HEK293 (cell line): Measurements from ENCODE around the gene ZNF76.

Experiments
- KLF9 ChIP-seq: fragments of 450-650 bp; formaldehyde crosslinking; IDR thresholded peaks from 2 replicates; pipeline ENCODE4 v1.5.1; 2016; ENCODE audit warnings: missing biosample characterization, missing genetic modification characterization, low read depth
- SP2 ChIP-seq: fragments of 450-650 bp; formaldehyde crosslinking; IDR thresholded peaks from 2 replicates; pipeline ENCODE4 v1.5.1; 2016; ENCODE audit warnings: missing biosample characterization, missing genetic modification characterization
- YY1 ChIP-seq: fragments of 450-650 bp; formaldehyde crosslinking; IDR thresholded peaks from 2 replicates; pipeline ENCODE4 v1.5.1; 2018; ENCODE audit warnings: missing biosample characterization, missing genetic modification characterization
- ZBTB8A ChIP-seq: fragments of 450-650 bp; formaldehyde crosslinking; IDR thresholded peaks from 2 replicates; pipeline ENCODE4 v1.5.1; 2016; ENCODE audit warnings: missing biosample characterization, missing genetic modification characterization
- ZNF138 ChIP-seq: fragments of 450-650 bp; formaldehyde crosslinking; IDR thresholded peaks from 2 replicates; pipeline ENCODE4 v1.5.1; 2016; ENCODE audit warnings: missing biosample characterization, missing genetic modification characterization, borderline replicate concordance
- ZNF2 ChIP-seq: fragments of 450-650 bp; formaldehyde crosslinking; IDR thresholded peaks from 2 replicates; pipeline ENCODE4 v1.5.1; 2016; ENCODE audit warnings: missing biosample characterization, missing genetic modification characterization
- ZNF335 ChIP-seq: fragments of 450-650 bp; formaldehyde crosslinking; conservative IDR thresholded peaks from 2 replicates; pipeline ENCODE4 v1.5.1; 2016; ENCODE audit warnings: missing biosample characterization, missing genetic modification characterization
- TF ChIP-seq, protein P1 (sequence below): fragments of 450-650 bp; formaldehyde crosslinking; IDR thresholded peaks from 2 replicates; pipeline ENCODE4 v1.5.1; 2016; ENCODE audit warnings: missing biosample characterization, missing genetic modification characterization
- TF ChIP-seq, protein P2 (sequence below): fragments of 450-650 bp; formaldehyde crosslinking; IDR thresholded peaks from 2 replicates; pipeline ENCODE4 v1.5.1; 2016; ENCODE audit warnings: missing biosample characterization, missing genetic modification characterization
- TF ChIP-seq, protein P3 (sequence below): fragments of 450-650 bp; formaldehyde crosslinking; IDR thresholded peaks from 2 replicates; pipeline ENCODE4 v1.5.1; 2016; ENCODE audit warnings: missing biosample characterization, missing genetic modification characterization
- TF ChIP-seq, protein P4 (sequence below): fragments of 450-650 bp; formaldehyde crosslinking; IDR thresholded peaks from 2 replicates; pipeline ENCODE4 v1.5.1; 2016; ENCODE audit warnings: missing biosample characterization, missing genetic modification characterization
- TF ChIP-seq, protein P5 (sequence below): fragments of 450-650 bp; formaldehyde crosslinking; IDR thresholded peaks from 2 replicates; pipeline ENCODE4 v1.5.1; 2016; ENCODE audit warnings: missing biosample characterization, missing genetic modification characterization

DNA sequence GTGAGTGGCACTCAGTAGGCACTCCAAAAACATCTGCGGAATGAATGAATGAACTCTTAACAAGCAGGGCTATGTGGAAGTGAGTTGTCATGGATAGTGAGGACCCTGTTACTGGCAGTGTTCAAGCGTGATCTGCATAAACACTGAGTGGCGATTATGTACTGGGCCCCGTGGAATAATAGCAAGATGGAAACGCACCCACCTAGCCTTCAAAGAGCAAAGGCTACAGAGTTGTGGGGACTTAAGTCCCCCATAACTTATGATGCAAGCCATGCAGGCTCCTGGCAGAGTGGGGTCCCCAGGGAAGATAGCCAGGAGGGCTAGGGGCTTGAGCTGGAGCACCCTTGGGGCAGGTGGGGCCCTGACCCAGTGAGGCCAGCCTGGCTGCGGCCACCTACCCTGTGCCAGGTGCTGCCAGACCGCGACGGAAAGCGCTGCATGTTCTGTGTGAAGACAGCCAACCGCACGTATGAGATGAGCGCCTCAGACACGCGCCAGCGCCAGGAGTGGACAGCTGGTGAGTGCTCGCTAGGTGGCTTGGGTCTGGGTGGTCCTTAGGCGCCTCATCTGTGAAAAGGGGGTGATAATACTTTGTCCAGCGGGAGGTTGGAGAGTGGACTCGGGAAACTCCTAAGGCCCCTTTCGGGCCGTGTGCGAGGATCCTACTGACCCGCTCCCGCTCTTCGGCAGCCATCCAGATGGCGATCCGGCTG is 58.1 kb downstream of the ZNF76 start:
- TF ChIP-seq, protein P1, sequence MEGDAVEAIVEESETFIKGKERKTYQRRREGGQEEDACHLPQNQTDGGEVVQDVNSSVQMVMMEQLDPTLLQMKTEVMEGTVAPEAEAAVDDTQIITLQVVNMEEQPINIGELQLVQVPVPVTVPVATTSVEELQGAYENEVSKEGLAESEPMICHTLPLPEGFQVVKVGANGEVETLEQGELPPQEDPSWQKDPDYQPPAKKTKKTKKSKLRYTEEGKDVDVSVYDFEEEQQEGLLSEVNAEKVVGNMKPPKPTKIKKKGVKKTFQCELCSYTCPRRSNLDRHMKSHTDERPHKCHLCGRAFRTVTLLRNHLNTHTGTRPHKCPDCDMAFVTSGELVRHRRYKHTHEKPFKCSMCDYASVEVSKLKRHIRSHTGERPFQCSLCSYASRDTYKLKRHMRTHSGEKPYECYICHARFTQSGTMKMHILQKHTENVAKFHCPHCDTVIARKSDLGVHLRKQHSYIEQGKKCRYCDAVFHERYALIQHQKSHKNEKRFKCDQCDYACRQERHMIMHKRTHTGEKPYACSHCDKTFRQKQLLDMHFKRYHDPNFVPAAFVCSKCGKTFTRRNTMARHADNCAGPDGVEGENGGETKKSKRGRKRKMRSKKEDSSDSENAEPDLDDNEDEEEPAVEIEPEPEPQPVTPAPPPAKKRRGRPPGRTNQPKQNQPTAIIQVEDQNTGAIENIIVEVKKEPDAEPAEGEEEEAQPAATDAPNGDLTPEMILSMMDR (tag by site-specific recombination), result no peak
- TF ChIP-seq, protein P2, sequence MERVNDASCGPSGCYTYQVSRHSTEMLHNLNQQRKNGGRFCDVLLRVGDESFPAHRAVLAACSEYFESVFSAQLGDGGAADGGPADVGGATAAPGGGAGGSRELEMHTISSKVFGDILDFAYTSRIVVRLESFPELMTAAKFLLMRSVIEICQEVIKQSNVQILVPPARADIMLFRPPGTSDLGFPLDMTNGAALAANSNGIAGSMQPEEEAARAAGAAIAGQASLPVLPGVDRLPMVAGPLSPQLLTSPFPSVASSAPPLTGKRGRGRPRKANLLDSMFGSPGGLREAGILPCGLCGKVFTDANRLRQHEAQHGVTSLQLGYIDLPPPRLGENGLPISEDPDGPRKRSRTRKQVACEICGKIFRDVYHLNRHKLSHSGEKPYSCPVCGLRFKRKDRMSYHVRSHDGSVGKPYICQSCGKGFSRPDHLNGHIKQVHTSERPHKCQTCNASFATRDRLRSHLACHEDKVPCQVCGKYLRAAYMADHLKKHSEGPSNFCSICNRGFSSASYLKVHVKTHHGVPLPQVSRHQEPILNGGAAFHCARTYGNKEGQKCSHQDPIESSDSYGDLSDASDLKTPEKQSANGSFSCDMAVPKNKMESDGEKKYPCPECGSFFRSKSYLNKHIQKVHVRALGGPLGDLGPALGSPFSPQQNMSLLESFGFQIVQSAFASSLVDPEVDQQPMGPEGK (tag by site-specific recombination), result no peak
- no peak for TF ChIP-seq SP2 (tag by site-specific recombination)
- TF ChIP-seq ZNF138, result no peak
- no peak for TF ChIP-seq ZNF335 (tag by site-specific recombination)
- TF ChIP-seq, protein P3, sequence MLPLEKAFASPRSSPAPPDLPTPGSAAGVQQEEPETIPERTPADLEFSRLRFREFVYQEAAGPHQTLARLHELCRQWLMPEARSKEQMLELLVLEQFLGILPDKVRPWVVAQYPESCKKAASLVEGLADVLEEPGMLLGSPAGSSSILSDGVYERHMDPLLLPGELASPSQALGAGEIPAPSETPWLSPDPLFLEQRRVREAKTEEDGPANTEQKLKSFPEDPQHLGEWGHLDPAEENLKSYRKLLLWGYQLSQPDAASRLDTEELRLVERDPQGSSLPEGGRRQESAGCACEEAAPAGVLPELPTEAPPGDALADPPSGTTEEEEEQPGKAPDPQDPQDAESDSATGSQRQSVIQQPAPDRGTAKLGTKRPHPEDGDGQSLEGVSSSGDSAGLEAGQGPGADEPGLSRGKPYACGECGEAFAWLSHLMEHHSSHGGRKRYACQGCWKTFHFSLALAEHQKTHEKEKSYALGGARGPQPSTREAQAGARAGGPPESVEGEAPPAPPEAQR (tag by site-specific recombination), result no peak
- TF ChIP-seq ZBTB8A (tag by site-specific recombination), result no peak
- TF ChIP-seq KLF9 (tag by site-specific recombination), result no peak
- no peak for TF ChIP-seq YY1 (tag by site-specific recombination)
- no peak for TF ChIP-seq ZNF2 (tag by site-specific recombination)
- TF ChIP-seq, protein P4, sequence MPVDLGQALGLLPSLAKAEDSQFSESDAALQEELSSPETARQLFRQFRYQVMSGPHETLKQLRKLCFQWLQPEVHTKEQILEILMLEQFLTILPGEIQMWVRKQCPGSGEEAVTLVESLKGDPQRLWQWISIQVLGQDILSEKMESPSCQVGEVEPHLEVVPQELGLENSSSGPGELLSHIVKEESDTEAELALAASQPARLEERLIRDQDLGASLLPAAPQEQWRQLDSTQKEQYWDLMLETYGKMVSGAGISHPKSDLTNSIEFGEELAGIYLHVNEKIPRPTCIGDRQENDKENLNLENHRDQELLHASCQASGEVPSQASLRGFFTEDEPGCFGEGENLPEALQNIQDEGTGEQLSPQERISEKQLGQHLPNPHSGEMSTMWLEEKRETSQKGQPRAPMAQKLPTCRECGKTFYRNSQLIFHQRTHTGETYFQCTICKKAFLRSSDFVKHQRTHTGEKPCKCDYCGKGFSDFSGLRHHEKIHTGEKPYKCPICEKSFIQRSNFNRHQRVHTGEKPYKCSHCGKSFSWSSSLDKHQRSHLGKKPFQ, result no peak
- TF ChIP-seq, protein P5, sequence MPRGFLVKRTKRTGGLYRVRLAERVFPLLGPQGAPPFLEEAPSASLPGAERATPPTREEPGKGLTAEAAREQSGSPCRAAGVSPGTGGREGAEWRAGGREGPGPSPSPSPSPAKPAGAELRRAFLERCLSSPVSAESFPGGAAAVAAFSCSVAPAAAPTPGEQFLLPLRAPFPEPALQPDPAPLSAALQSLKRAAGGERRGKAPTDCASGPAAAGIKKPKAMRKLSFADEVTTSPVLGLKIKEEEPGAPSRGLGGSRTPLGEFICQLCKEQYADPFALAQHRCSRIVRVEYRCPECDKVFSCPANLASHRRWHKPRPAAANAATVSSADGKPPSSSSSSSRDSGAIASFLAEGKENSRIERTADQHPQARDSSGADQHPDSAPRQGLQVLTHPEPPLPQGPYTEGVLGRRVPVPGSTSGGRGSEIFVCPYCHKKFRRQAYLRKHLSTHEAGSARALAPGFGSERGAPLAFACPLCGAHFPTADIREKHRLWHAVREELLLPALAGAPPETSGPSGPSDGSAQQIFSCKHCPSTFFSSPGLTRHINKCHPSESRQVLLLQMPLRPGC (tag by site-specific recombination), result no peak
